NCI-H128 (cell line): ENCODE results near the gene HBA2.
"Not testable (repeated sequence)": the region's sequence is repeated elsewhere in the genome, so short reads cannot be mapped to it uniquely, and the experiment has no call there.

Source experiments
- DNase-seq: peaks from one replicate; lab custom pipeline; 2025; ENCODE audit not compliant: unreplicated experiment; lab: John Stamatoyannopoulos, UW

HBA2 gene

GRCh38 chr16:191831-192230 lies 19.2 kb downstream of the HBA2 start:
- no peak for DNase-seq

GRCh38 chr16:192686-193085 lies 20.0 kb downstream of the HBA2 start:
- no peak for DNase-seq

- no peak for DNase-seq
Observed at GRCh38 chr16:193441-193840, 20.8 kb downstream of the HBA2 start.

GRCh38 chr16:194516-194915 lies 21.8 kb downstream of the HBA2 start:
- DNase-seq = no peak

GRCh38 chr16:200388-200787 lies 27.7 kb downstream of the HBA2 start:
- DNase-seq = no peak

GRCh38 chr16:203246-203645 lies 30.6 kb downstream of the HBA2 start:
- DNase-seq = no peak

GRCh38 chr16:204046-204445 lies 31.4 kb downstream of the HBA2 start:
- DNase-seq = not testable (repeated sequence)

- not testable (repeated sequence) for DNase-seq
Observed at GRCh38 chr16:209359-209758, 36.7 kb downstream of the HBA2 start.

- not testable (repeated sequence) for DNase-seq
Observed at GRCh38 chr16:211631-212180, 39.0 kb downstream of the HBA2 start.

GRCh38 chr16:212999-213398 lies 40.3 kb downstream of the HBA2 start:
- DNase-seq = no peak

- no peak for DNase-seq
Observed at GRCh38 chr16:220021-220420, 47.3 kb downstream of the HBA2 start.
